HUES6 (cell line): ENCODE data around the gene GSG1L.

ENCODE experiments used
- H3K27ac ChIP-seq: 2 replicates; pipeline ENCODE4 v1.7.0; 2013; ENCODE audit warnings: low read depth, mild to moderate bottlenecking, low read length, inconsistent platforms
- H3K27me3 ChIP-seq: 2 replicates; pipeline ENCODE4 v1.6.1; 2013; ENCODE audit warnings: low read length; ENCODE audit not compliant: control insufficient read depth, insufficient read depth
- H3K36me3 ChIP-seq: 2 replicates; pipeline ENCODE4 v1.6.1; 2013; ENCODE audit warnings: low read length; ENCODE audit not compliant: control insufficient read depth, insufficient read depth
- H3K4me1 ChIP-seq: 2 replicates; pipeline ENCODE4 v1.6.1; 2013; ENCODE audit warnings: low read length; ENCODE audit not compliant: control insufficient read depth, insufficient read depth
- H3K4me3 ChIP-seq: 2 replicates; pipeline ENCODE4 v1.5.1; 2013; ENCODE audit warnings: low read depth, low read length
- H3K9ac ChIP-seq: one replicate; pipeline ENCODE4 v1.6.1; 2013; ENCODE audit warnings: mild to moderate bottlenecking, low read length
- H3K9me3 ChIP-seq: 2 replicates; pipeline ENCODE4 v1.6.1; 2013; ENCODE audit warnings: low read depth, low read length; ENCODE audit not compliant: control insufficient read depth, insufficient read depth

GSG1L gene

GRCh38 chr16:27762441-27762840 is 301.1 kb downstream of the GSG1L start:
- no peak overlapping the region for H3K27ac ChIP-seq
- H3K36me3 ChIP-seq: peaks cover 18% of the 10 kb centered on the region; the same call in 1 of the 2 replicates
- H3K4me3 ChIP-seq: no peak overlapping the region
- no peak overlapping the region for H3K9ac ChIP-seq
- no peaks in the 10 kb centered on the region for H3K27me3 ChIP-seq
- peaks cover 2% of the 10 kb centered on the region; the same call in 1 of the 2 replicates for H3K9me3 ChIP-seq
- H3K4me1 ChIP-seq: peaks cover 14% of the 10 kb centered on the region

- Histone ChIP-seq H3K9ac (no peak overlapping the region), H3K4me1 (peaks cover 14% of the 10 kb centered on the region), H3K4me3 (no peak overlapping the region), H3K36me3 (peaks cover 17% of the 10 kb centered on the region; the same call in 1 of the 2 replicates), H3K27ac (no peak overlapping the region), H3K27me3 (no peaks in the 10 kb centered on the region), H3K9me3 (peaks cover 2% of the 10 kb centered on the region; the same call in 1 of the 2 replicates)
These were observed 301.7 kb downstream of the GSG1L start for GRCh38 chr16:27761816-27762215.

GRCh38 chr16:27760789-27761176 is 302.7 kb downstream of the GSG1L start:
- Histone ChIP-seq H3K36me3 (peaks cover 17% of the 10 kb centered on the region; the same call in 1 of the 2 replicates), H3K27ac (no peak overlapping the region), H3K27me3 (no peaks in the 10 kb centered on the region), H3K4me1 (peaks cover 14% of the 10 kb centered on the region), H3K9ac (no peak overlapping the region), H3K9me3 (peaks cover 2% of the 10 kb centered on the region; the same call in 1 of the 2 replicates), H3K4me3 (no peak overlapping the region)

- peaks cover 2% of the 10 kb centered on the region; the same call in 1 of the 2 replicates for H3K9me3 ChIP-seq
- H3K27ac ChIP-seq: no peak overlapping the region
- H3K27me3 ChIP-seq: no peaks in the 10 kb centered on the region
- no peak overlapping the region for H3K9ac ChIP-seq
- no peak overlapping the region for H3K4me3 ChIP-seq
- peaks cover 12% of the 10 kb centered on the region; the same call in 1 of the 2 replicates for H3K36me3 ChIP-seq
- H3K4me1 ChIP-seq: peaks cover 14% of the 10 kb centered on the region
These were observed 303.3 kb downstream of the GSG1L start for GRCh38 chr16:27759967-27760788.

GRCh38 chr16:27759301-27759871 is 304.1 kb downstream of the GSG1L start:
- H3K4me1 ChIP-seq: peaks cover 14% of the 10 kb centered on the region
- no peaks in the 10 kb centered on the region for H3K27me3 ChIP-seq
- no peak overlapping the region for H3K4me3 ChIP-seq
- H3K27ac ChIP-seq: no peak overlapping the region
- H3K36me3 ChIP-seq: peaks cover 11% of the 10 kb centered on the region; the same call in 1 of the 2 replicates
- H3K9ac ChIP-seq: no peak overlapping the region
- H3K9me3 ChIP-seq: peaks cover 2% of the 10 kb centered on the region; the same call in 1 of the 2 replicates

GRCh38 chr16:27758544-27758943 is 305.0 kb downstream of the GSG1L start:
- Histone ChIP-seq H3K27ac (no peak overlapping the region), H3K4me3 (no peak overlapping the region), H3K9me3 (no peaks in the 10 kb centered on the region), H3K4me1 (peaks cover 14% of the 10 kb centered on the region), H3K9ac (no peak overlapping the region), H3K27me3 (no peaks in the 10 kb centered on the region), H3K36me3 (peaks cover 8% of the 10 kb centered on the region; the same call in 1 of the 2 replicates)

GRCh38 chr16:27756206-27756970 is 307.1 kb downstream of the GSG1L start:
- no peak overlapping the region for H3K4me3 ChIP-seq
- H3K9ac ChIP-seq: no peak overlapping the region
- no peaks in the 10 kb centered on the region for H3K27me3 ChIP-seq
- peaks cover 11% of the 10 kb centered on the region for H3K4me1 ChIP-seq
- no peak overlapping the region for H3K27ac ChIP-seq
- H3K36me3 ChIP-seq: no peaks in the 10 kb centered on the region
- no peaks in the 10 kb centered on the region for H3K9me3 ChIP-seq

GRCh38 chr16:27754788-27755690 is 308.5 kb downstream of the GSG1L start:
- H3K9me3 ChIP-seq: no peaks in the 10 kb centered on the region
- H3K36me3 ChIP-seq: no peaks in the 10 kb centered on the region
- H3K9ac ChIP-seq: no peak overlapping the region
- H3K27me3 ChIP-seq: no peaks in the 10 kb centered on the region
- H3K4me1 ChIP-seq: peaks cover 11% of the 10 kb centered on the region
- no peak overlapping the region for H3K4me3 ChIP-seq
- H3K27ac ChIP-seq: no peak overlapping the region

GRCh38 chr16:27753563-27753962 is 310.0 kb downstream of the GSG1L start:
- Histone ChIP-seq H3K27ac (no peak overlapping the region), H3K27me3 (no peaks in the 10 kb centered on the region), H3K9ac (no peak overlapping the region), H3K4me3 (no peak overlapping the region), H3K4me1 (peaks cover 5% of the 10 kb centered on the region; the same call in 1 of the 2 replicates), H3K9me3 (no peaks in the 10 kb centered on the region), H3K36me3 (no peaks in the 10 kb centered on the region)

- no peak overlapping the region for H3K9ac ChIP-seq
- H3K27ac ChIP-seq: no peak overlapping the region
- H3K4me1 ChIP-seq: peaks cover 5% of the 10 kb centered on the region; the same call in 1 of the 2 replicates
- no peaks in the 10 kb centered on the region for H3K27me3 ChIP-seq
- H3K9me3 ChIP-seq: no peaks in the 10 kb centered on the region
- H3K4me3 ChIP-seq: no peak overlapping the region
- no peaks in the 10 kb centered on the region for H3K36me3 ChIP-seq
These were observed 311.3 kb downstream of the GSG1L start for GRCh38 chr16:27752241-27752640.
